GM12878 (cell line): ENCODE data around the gene NOXA1. TPM values are rescaled to one million over a fixed set of nuclear protein-coding genes. Genes with fewer than 3 reads are reported as not detected.

Experiments
- ATAC-seq: fragments of 200-7000 bp; cut with Tn5 transposase; 3 replicates; pipeline ENCODE4 v1.9.1; 2020; ENCODE audit warnings: mild to moderate bottlenecking, moderate library complexity
- BruUV-seq: library from RNA; stranded (reverse); fragments of 400-500 nt; replicated peaks from 2 replicates; lab custom pipeline; 2021; lab: Mats Ljungman, UMichigan
- CTCF ChIA-PET: fragments of 300-600 bp; sonication (Branson Sonifier 250); formaldehyde crosslinking; extraction: SDS; loops from one replicate; lab custom pipeline; 2021; ENCODE audit warnings: inconsistent platforms; lab: Yijun Ruan, JAX
- POLR2A ChIA-PET: fragments of 350-600 bp; formaldehyde crosslinking; extraction: SDS; loops from one replicate; lab custom pipeline; 2021; ENCODE audit warnings: inconsistent platforms; lab: Charles Lee
- RAD21 ChIA-PET: fragments of 300-600 bp; sonication (Branson Sonifier 250); formaldehyde crosslinking; loops from one replicate; lab custom pipeline; 2023; ENCODE audit warnings: antibody characterized with exemption; ENCODE audit not compliant: unreplicated experiment; lab: Charles Lee
- SMC1A ChIA-PET: fragments of 300-600 bp; sonication (Branson Sonifier 250); formaldehyde crosslinking; loops from one replicate; lab custom pipeline; 2023; ENCODE audit not compliant: unreplicated experiment, uncharacterized antibody; lab: Charles Lee
- DNase-seq: peaks from one replicate; pipeline ENCODE4 v3.0.0-alpha.2; 2011; ENCODE audit warnings: low read depth, low spot score
- FAIRE-seq: peaks from 3 replicates; lab custom pipeline; 2011; peaks lifted over from hg19 to GRCh38; lab: Jason Lieb, UNC
- H2AFZ ChIP-seq: 2 replicates; pipeline ENCODE4 v1.6.0; 2011; ENCODE audit warnings: low read depth, low read length, control low read depth; ENCODE audit not compliant: control insufficient read depth
- H3K27ac ChIP-seq: 2 replicates; pipeline ENCODE4 v1.5.1; 2011; ENCODE audit warnings: control low read depth; ENCODE audit not compliant: control insufficient read depth, insufficient read depth
- H3K27me3 ChIP-seq, 2 experiments: replicated peaks in 1 of 2; 2 replicates each; pipeline versions ENCODE4 v1.6.0 to v1.6.1; 2011; ENCODE audit warnings: low read length in 1 of 2; ENCODE audit not compliant: control insufficient read depth in 2 of 2, insufficient read depth in 2 of 2
- H3K36me3 ChIP-seq, 2 experiments: 2 replicates each; pipeline ENCODE4 v1.5.1; 2011; ENCODE audit warnings: low read length in 1 of 2; ENCODE audit not compliant: control insufficient read depth in 2 of 2, insufficient read depth in 2 of 2
- H3K4me1 ChIP-seq: 2 replicates; pipeline ENCODE4 v1.6.1; 2011; ENCODE audit warnings: mild to moderate bottlenecking, low read length, moderate library complexity, mixed read lengths; ENCODE audit not compliant: control insufficient read depth, insufficient read depth
- H3K4me2 ChIP-seq: 2 replicates; pipeline ENCODE4 v1.6.0; 2011; ENCODE audit warnings: control low read depth; ENCODE audit not compliant: control insufficient read depth, insufficient read depth
- H3K4me3 ChIP-seq: fragments of 200-600 bp; sonication (generic); 2 replicates; pipeline ENCODE4 v1.5.1; 2016
- H3K79me2 ChIP-seq: 2 replicates; pipeline ENCODE4 v1.6.0; 2011; ENCODE audit warnings: low read length; ENCODE audit not compliant: control insufficient read depth, insufficient read depth
- H3K9ac ChIP-seq: 2 replicates; pipeline ENCODE4 v1.8.0; 2011; ENCODE audit warnings: low read length, control low read depth, mixed read lengths; ENCODE audit not compliant: control insufficient read depth, insufficient read depth
- H3K9me3 ChIP-seq: replicated peaks from 3 replicates; pipeline ENCODE4 v1.5.1; 2011; ENCODE audit warnings: mild to moderate bottlenecking, low read length; ENCODE audit not compliant: control insufficient read depth, insufficient read depth
- H4K20me1 ChIP-seq: 2 replicates; pipeline ENCODE4 v1.6.0; 2011; ENCODE audit not compliant: control insufficient read depth, insufficient read depth
- BCLAF1 ChIP-seq: fragments of 450-650 bp; IDR thresholded peaks from 2 replicates; pipeline ENCODE4 v1.6.1; 2017; ENCODE audit warnings: antibody characterized with exemption, mild to moderate bottlenecking, moderate library complexity
- BHLHE40 ChIP-seq, 2 experiments: fragments of 450-650 bp in 1 of 2; IDR thresholded peaks; 2 replicates each; pipeline ENCODE4 v1.6.1; 2011 to 2017; ENCODE audit warnings: low read depth in 2 of 2, borderline replicate concordance in 1 of 2, improper control_type of control experiment in 1 of 2, low read length in 1 of 2, mild to moderate bottlenecking in 1 of 2
- BMI1 ChIP-seq: fragments of 450-650 bp; IDR thresholded peaks from 2 replicates; pipeline ENCODE4 v1.6.1; 2016; ENCODE audit warnings: mild to moderate bottlenecking, moderate library complexity, borderline replicate concordance
- E2F8 ChIP-seq: fragments of 450-650 bp; IDR thresholded peaks from 2 replicates; pipeline ENCODE4 v1.6.1; 2018; ENCODE audit warnings: mild to moderate bottlenecking, low read depth, moderate library complexity; ENCODE audit not compliant: partially characterized antibody
- IKZF2 ChIP-seq, 2 experiments: fragments of 450-650 bp; IDR thresholded peaks; 2 replicates each; pipeline ENCODE4 v1.6.1; 2017; ENCODE audit warnings: mild to moderate bottlenecking in 2 of 2, moderate library complexity in 2 of 2
- JUND ChIP-seq: IDR thresholded peaks from 2 replicates; pipeline ENCODE4 v1.6.1; 2012; ENCODE audit warnings: low read depth, mild to moderate bottlenecking, low read length, improper control_type of control experiment, moderate library complexity
- MYC ChIP-seq: IDR thresholded peaks from 2 replicates; pipeline ENCODE4 v1.6.1; 2011; ENCODE audit warnings: mild to moderate bottlenecking, low read length, moderate library complexity, inconsistent platforms; ENCODE audit not compliant: insufficient read depth, insufficient replicate concordance, insufficient read length, severe bottlenecking
- NFYA ChIP-seq: IDR thresholded peaks from 2 replicates; pipeline ENCODE4 v1.6.1; 2011; ENCODE audit warnings: low read depth, mild to moderate bottlenecking, low read length, improper control_type of control experiment, borderline replicate concordance
- NR2F1 ChIP-seq: fragments of 450-650 bp; conservative IDR thresholded peaks from 2 replicates; pipeline ENCODE4 v1.6.1; 2017; ENCODE audit warnings: mild to moderate bottlenecking
- RELA ChIP-seq: fragments of 450-650 bp; IDR thresholded peaks from 2 replicates; pipeline ENCODE4 v1.8.0; 2014; ENCODE audit warnings: borderline replicate concordance; ENCODE audit not compliant: partially characterized antibody
- SIX5 ChIP-seq: IDR thresholded peaks from 2 replicates; pipeline ENCODE4 v1.6.1; 2011; ENCODE audit warnings: mild to moderate bottlenecking, low read depth, low read length, moderate library complexity; ENCODE audit not compliant: severe bottlenecking
- TARDBP ChIP-seq: IDR thresholded peaks from 2 replicates; pipeline ENCODE4 v1.6.1; 2016; ENCODE audit warnings: borderline replicate concordance
- ZNF217 ChIP-seq: fragments of 450-650 bp; IDR thresholded peaks from 2 replicates; pipeline ENCODE4 v1.6.1; 2017; ENCODE audit warnings: antibody characterized with exemption, mild to moderate bottlenecking
- ZNF622 ChIP-seq: fragments of 450-650 bp; IDR thresholded peaks from 2 replicates; pipeline ENCODE4 v1.6.1; 2017; ENCODE audit warnings: mild to moderate bottlenecking, inconsistent platforms
- WGBS: methylation state at CpG from one replicate; pipeline ENCODE4 v1.1.6; 2016; ENCODE audit warnings: low lambda C conversion rate; ENCODE audit not compliant: insufficient replicate concordance, insufficient coverage; ENCODE audit errors: missing lambda C conversion rate; 5-methylcytosine and 5-hydroxymethylcytosine counted together
- in situ Hi-C: fragments of 300-500 bp; cut with MboI; formaldehyde crosslinking; loops from 9 replicates; pipeline ENCODE4 v1.14.3; 2018; ENCODE audit warnings: mixed read lengths
- intact Hi-C: fragments of 100-400 bp; cut with micrococcal nuclease; formaldehyde crosslinking; loops from one replicate; pipeline ENCODE4 v1.14.2; 2022; ENCODE audit not compliant: unreplicated experiment
- polyA plus RNA-seq, 11 experiments: library from polyadenylated mRNA; depleted of rRNA in 4 of 11; unstranded in 6 of 11; stranded (reverse) in 5 of 11; fragments of >200 nt; fragmentation: Nextera tagmentation in 4 of 11; fragmentation: Illumina TruSeq in 1 of 11; extraction: Ambion mirVana in 4 of 11; extraction: Trizol in 1 of 11; gene quantifications; 1 replicate in 1 of 11; 2 replicates in 10 of 11; pipeline versions ENCODE4 v1.2.1 to v1.2.3, GENCODE V29; 2011 to 2016; ENCODE audit warnings: inconsistent platforms in 2 of 11, missing spikeins in 2 of 11, low read depth in 1 of 11
- total RNA-seq, 4 experiments: library from RNA; depleted of rRNA in 3 of 4; stranded (reverse); fragments of >200 nt in 3 of 4; fragmentation: Illumina TruSeq in 1 of 4; extraction: Trizol in 1 of 4; gene quantifications; 2 replicates each; pipeline versions ENCODE4 v1.2.1 to v1.2.3, GENCODE V29; 2013 to 2021

The NOXA1 gene
- total and polyA plus RNA-seq, 10 of the 15 experiments (the other 5 are each of a cell fraction or from before 2014, with no cell fraction given) = 0.08 to 0.20 TPM; not detected in 8

- TF ChIP-seq E2F8 (no peak), RELA (no peak), BMI1 (no peak)
- TF ChIP-seq, all 136 proteins: peak for 5
Observed at GRCh38 chr9:137441289-137441934, 18.2 kb downstream of the NOXA1 start, which contains the start of gene ENTPD8 (continued).

DNA sequence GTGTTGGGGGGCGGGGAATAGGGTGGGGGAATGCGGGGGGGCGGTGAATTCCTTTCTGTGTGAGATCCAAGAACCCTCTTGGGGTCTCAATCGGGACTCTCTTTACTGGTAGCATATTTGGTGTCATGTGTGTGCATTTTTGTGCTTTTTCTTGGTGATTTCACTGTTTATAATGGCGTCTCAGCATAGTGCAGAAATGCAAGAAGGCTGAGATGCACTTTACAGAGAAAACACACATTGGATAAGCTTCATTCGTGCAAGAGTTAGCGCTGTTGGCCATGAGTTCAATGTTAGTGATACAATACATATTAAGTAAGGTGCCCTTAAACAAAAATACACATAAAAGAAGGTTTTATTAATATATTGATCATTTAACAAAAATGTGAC lies 18.7 kb downstream of the NOXA1 start:
- ChIA-PET RAD21 (no interaction called here), CTCF (interaction anchor here (1.5 to 3.0 kb wide), 4 partner anchors 18 to 139 kb away, joined by 3 to 16 read pairs (median 7); partner anchors contain the start of genes EXD3, NOXA1 and NRARP), SMC1A (interaction anchor here (0.7 to 1.9 kb wide), 2 partner anchors 140 to 148 kb away, joined by 3 to 6 read pairs; partner anchors contain the start of gene NRARP), POLR2A (no interaction called here)
- BruUV-seq = no TSS peak
- Histone ChIP-seq H3K79me2 (no peaks in the 10 kb centered on the region), H2AFZ (no peak overlapping the region), H3K9ac (no peak overlapping the region), H3K9me3 (no peaks in the 10 kb centered on the region), H3K4me1 (peaks cover 8% of the 10 kb centered on the region), H3K4me3 (no peak overlapping the region), H3K36me3 (no peaks in the 10 kb centered on the region), H4K20me1 (no peaks in the 10 kb centered on the region), H3K4me2 (no peak overlapping the region), H3K27me3 (no peaks in the 10 kb centered on the region), H3K27ac (no peak overlapping the region)
- intact Hi-C loops (no loop called here), in situ Hi-C loops (no loop called here)
- 35% methylated on average over 6 of the region's 7 CpGs for WGBS
- no peak for ATAC-seq
- DNase-seq = no peak
- no peak for TF ChIP-seq TARDBP
- TF ChIP-seq IKZF2 (IDR thresholded peaks at IDR 0.05) = no peak
- no peak for TF ChIP-seq MYC
- TF ChIP-seq BHLHE40 (IDR thresholded peaks at IDR 0.05; ENCODE audit: borderline replicate concordance in 1 of 2, low read depth in 2 of 2, low read length in 1 of 2) = no peak
- no peak for TF ChIP-seq ZNF622
- TF ChIP-seq ZNF217 = no peak
- TF ChIP-seq BCLAF1 = no peak
- no peak for TF ChIP-seq NR2F1
- no peak for TF ChIP-seq JUND
- TF ChIP-seq BMI1 = no peak
- no peak for TF ChIP-seq SIX5
- TF ChIP-seq NFYA = no peak
- no peak for FAIRE-seq
